ENCODE measurements around the gene NTNG2.

NTNG2 gene

GRCh38 chr9:132147331-132147730, 14.5 kb upstream of the NTNG2 start:
- DNase-seq: no peak

DNA sequence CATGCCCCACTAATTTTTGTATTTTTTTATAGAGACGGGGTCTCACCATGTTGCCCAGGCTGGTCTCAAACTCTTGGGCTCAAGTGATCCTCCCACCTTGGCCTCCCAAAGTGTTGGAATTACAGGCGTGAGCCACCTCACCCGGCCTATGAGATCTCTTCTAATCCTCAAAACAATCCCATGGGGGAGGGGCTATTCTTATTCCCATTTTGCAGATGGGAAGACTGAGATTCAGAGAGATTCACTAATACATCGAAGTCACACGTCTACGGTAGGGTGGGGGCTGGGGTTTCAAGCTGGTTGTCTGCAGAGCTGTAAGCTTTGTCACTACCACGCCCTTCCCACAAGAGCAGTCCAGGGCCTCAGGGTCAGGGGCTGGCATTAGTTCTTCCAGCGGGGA, 14.0 kb upstream of the NTNG2 start:
- no peak for DNase-seq

DNA sequence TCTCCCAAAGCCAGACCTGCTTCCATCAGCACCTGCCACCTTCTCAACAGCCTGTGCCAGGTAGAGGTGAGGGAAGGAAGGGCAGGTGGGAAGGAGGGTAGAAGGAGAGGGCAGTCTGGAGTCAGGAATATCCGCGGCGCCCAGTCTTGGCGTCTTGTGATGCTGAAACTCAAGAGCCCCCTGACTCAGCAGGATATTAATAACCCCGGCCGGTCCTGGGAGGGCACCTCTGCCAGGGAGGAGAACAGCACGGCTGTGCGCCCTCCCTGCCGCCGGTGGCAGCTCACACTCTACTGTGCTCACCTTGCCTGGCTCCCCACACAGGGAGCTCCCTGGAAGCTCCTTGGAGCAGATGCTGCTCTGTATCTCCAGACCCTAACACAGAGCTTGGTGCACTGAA, 11.6 kb upstream of the NTNG2 start:
- peak; percentile 26 for DNase-seq

DNA sequence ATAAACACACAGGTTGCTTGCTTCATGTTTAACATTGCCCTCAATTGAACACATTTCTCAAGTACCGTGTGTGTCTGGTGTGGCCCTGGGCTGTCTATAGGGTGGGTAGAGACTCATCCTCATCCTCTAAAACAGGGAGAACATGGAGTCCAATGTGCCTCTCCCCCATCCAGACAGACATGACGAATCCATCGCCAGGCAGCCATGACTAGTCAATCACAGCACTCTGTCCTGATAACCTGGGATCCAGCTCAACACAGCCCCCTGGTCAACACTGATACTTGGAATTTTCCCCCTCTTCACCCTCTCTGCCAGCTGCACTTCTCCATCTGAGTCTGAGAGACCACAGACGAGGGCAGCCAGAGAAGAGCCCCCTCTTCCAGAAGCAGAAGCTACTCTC, 10.7 kb upstream of the NTNG2 start:
- DNase-seq: no peak

GRCh38 chr9:132152231-132152630, 9.6 kb upstream of the NTNG2 start:
- DNase-seq: no peak

GRCh38 chr9:132154863-132155567, 6.8 kb upstream of the NTNG2 start:
- DNase-seq: no peak

GRCh38 chr9:132155568-132155895, 6.3 kb upstream of the NTNG2 start:
- no peak for DNase-seq

GRCh38 chr9:132156262-132156661, 5.6 kb upstream of the NTNG2 start:
- DNase-seq: no peak

- peak; percentile 34 for DNase-seq
These were observed 4.3 kb upstream of the NTNG2 start for GRCh38 chr9:132157347-132158116.

- DNase-seq: peak; percentile 85
These were observed 786 bp upstream of the NTNG2 start for GRCh38 chr9:132160802-132161742.

GRCh38 chr9:132162764-132163456, 1.1 kb downstream of the NTNG2 start:
- DNase-seq: peak; percentile 54

DNA sequence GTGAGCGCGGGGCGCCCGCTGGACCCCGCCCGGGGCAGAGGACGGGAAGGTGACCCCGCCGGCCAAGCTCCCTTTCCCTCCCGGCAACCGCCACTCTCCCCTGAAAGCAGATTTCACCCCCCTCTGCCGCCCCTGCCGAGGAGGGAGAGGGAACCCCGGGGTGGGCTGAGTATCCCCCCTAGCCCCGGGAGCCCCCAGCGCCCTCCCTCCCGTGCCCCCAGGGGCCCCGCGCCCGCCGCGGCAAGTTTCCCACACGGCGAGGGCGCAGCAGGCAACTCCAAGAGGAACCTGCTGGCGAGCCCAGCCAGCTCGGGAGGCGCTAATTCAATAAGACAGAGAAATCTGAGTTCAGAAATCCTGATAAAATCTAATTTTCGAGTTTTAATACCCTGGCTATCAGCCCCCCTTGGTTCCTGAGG, 1.6 kb downstream of the NTNG2 start:
- DNase-seq: peak; percentile 67

- DNase-seq: peak; percentile 74
These were observed 2.2 kb downstream of the NTNG2 start for GRCh38 chr9:132163876-132164603.

DNA sequence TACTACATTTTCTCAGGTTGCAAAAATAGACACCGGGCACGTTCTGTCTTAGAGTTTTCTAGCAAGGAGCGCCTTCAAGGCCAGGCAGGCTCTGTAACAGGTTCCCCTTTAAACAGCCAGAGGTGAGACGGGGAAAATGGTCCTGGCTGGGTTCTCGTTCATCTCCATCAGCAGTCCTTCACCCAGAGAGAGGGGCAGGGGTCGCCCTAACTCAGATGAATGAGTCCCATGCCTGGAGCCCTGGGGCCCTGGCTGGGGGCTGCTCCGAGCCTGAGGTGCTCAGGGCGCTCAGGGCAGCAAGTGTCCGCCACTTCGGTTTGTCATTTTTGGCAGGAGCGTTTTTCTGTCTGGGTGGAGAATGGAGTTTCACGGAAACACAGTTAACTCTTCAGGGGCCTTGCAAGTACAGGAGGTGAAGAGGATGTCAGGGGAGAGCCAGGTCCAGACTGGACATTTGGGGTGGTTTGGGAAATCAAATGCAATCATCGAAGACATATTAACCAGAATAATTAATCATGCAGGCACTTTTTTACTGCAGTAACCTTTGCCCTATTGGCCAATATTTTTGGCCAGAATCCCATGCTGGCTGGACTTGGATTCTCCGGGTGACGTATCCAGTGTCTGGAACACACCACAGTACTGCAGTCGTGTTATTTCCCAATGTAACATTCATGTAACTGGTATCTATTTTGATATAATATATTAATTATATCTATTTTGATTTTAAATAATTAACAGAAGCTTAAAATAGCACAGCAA, 2.9 kb downstream of the NTNG2 start:
- no peak for DNase-seq

GRCh38 chr9:132166599-132166998, 4.7 kb downstream of the NTNG2 start:
- peak; percentile 59 for DNase-seq

GRCh38 chr9:132167192-132167591, 5.3 kb downstream of the NTNG2 start:
- DNase-seq: peak; percentile 80

- peak; percentile 90 for DNase-seq
These were observed 6.5 kb downstream of the NTNG2 start for GRCh38 chr9:132168347-132168746.

GRCh38 chr9:132168851-132169250, 7.0 kb downstream of the NTNG2 start:
- no peak for DNase-seq

DNA sequence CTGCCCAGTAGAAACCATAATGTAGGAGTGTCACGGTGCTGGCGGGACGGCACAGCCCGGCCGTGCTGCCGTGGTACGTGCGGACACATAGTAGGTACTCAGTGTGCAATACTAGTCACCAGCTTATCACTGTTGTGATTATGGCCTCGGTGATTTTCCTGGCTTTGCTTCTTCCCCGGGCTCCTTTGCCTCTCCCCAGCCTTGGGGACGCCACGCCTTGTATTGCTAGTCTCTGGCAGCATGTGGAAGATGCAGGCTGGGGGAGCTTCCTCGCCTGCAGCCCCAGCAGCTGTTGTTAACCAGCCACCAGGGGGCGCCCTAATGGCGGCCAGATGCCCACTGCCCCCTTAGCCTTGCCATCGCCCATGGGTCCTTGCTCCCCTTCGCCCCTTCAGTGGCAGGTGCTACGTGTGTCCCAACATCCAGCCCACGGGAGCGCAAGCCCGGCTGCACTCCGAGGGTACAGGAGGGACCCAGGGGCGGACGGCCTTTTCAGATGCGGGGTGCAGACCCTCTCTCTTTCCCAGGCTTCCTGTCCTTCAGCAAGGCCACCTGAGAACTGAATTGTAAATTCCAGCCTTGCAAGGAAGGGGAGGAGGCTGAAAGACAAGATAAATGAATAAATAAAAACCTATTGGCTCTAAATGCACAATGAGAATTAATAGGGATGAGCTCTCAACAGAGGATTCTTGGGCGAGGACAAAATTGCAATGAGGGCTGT, 8.0 kb downstream of the NTNG2 start:
- DNase-seq: peak; percentile 87

DNA sequence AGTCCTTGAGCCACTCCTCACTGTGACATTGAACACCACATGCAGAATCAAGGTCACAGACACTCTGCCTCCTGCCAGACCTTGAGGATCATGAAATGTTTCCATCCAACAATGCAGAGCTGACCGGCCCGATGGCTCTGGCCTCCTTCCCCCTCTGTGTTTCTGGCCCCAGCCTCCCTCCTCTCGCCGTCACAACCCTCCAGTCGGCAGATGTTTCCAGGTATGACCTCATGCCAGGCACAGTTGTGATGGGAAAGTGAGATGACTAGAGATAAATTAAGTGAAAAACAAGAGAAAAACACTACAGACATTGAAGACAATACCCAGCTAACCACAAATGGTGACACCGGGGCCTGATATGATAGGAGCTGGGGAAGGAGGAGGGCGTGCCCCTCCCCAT, 9.8 kb downstream of the NTNG2 start:
- DNase-seq: peak; percentile 17

- no peak for DNase-seq
These were observed 10.3 kb downstream of the NTNG2 start for GRCh38 chr9:132172185-132172584.

Measured in NCI-H69 (cell line).